ENCODE measurements around the gene LASP1. TPM values are rescaled to one million over a fixed set of nuclear protein-coding genes. Genes with fewer than 3 reads are reported as not detected.

LASP1 gene
- total and polyA plus RNA-seq, 2 of the 8 experiments (the other 6 are each of a cell fraction or from before 2014, with no cell fraction given): 114 to 180 TPM

DNA sequence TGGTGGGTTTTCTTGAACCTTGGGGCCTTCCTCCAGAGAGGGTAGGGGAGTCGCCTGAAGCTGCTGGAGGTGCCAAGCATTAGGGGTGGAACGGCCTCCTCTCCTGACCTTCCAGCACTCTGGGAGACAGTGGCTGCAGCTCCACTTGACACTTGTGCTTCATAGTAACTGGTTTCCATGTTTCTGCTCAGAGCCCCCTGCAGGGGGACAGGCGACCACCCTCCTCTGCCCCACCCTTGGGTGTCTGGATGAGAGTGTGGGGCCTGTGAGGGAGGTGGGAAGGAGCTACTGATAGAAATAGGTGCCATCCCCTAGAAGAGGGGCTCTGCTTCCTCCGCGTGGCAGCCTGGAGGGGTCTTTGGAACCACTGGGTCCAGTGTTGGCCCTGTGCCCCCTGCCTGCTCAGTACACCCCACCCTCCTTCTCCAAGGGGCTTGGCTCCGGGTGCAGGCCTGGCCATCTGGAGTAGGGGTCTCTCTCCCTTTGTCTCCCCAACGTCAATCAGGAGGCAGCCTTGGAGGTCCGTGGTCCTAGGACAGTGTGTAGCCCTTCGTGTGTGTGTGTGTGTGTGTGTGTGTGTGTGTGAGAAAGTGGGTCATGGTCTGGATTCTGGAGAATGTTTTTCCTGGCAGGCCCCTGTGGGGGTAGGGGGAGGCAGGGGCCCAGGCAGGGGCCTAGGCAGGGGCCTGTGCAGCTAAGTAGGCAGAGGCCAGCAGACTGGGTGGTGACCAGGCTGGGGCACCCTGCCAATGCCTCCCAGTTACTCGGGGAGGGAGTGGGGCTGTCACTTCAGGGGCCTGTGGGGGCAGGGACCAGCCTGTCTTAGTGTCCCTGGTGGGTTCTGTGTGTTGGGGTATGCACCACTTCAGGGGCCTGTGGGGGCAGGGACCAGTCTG, 4.9 kb downstream of the LASP1 start (continued):
- TF ChIP-seq, protein P1, sequence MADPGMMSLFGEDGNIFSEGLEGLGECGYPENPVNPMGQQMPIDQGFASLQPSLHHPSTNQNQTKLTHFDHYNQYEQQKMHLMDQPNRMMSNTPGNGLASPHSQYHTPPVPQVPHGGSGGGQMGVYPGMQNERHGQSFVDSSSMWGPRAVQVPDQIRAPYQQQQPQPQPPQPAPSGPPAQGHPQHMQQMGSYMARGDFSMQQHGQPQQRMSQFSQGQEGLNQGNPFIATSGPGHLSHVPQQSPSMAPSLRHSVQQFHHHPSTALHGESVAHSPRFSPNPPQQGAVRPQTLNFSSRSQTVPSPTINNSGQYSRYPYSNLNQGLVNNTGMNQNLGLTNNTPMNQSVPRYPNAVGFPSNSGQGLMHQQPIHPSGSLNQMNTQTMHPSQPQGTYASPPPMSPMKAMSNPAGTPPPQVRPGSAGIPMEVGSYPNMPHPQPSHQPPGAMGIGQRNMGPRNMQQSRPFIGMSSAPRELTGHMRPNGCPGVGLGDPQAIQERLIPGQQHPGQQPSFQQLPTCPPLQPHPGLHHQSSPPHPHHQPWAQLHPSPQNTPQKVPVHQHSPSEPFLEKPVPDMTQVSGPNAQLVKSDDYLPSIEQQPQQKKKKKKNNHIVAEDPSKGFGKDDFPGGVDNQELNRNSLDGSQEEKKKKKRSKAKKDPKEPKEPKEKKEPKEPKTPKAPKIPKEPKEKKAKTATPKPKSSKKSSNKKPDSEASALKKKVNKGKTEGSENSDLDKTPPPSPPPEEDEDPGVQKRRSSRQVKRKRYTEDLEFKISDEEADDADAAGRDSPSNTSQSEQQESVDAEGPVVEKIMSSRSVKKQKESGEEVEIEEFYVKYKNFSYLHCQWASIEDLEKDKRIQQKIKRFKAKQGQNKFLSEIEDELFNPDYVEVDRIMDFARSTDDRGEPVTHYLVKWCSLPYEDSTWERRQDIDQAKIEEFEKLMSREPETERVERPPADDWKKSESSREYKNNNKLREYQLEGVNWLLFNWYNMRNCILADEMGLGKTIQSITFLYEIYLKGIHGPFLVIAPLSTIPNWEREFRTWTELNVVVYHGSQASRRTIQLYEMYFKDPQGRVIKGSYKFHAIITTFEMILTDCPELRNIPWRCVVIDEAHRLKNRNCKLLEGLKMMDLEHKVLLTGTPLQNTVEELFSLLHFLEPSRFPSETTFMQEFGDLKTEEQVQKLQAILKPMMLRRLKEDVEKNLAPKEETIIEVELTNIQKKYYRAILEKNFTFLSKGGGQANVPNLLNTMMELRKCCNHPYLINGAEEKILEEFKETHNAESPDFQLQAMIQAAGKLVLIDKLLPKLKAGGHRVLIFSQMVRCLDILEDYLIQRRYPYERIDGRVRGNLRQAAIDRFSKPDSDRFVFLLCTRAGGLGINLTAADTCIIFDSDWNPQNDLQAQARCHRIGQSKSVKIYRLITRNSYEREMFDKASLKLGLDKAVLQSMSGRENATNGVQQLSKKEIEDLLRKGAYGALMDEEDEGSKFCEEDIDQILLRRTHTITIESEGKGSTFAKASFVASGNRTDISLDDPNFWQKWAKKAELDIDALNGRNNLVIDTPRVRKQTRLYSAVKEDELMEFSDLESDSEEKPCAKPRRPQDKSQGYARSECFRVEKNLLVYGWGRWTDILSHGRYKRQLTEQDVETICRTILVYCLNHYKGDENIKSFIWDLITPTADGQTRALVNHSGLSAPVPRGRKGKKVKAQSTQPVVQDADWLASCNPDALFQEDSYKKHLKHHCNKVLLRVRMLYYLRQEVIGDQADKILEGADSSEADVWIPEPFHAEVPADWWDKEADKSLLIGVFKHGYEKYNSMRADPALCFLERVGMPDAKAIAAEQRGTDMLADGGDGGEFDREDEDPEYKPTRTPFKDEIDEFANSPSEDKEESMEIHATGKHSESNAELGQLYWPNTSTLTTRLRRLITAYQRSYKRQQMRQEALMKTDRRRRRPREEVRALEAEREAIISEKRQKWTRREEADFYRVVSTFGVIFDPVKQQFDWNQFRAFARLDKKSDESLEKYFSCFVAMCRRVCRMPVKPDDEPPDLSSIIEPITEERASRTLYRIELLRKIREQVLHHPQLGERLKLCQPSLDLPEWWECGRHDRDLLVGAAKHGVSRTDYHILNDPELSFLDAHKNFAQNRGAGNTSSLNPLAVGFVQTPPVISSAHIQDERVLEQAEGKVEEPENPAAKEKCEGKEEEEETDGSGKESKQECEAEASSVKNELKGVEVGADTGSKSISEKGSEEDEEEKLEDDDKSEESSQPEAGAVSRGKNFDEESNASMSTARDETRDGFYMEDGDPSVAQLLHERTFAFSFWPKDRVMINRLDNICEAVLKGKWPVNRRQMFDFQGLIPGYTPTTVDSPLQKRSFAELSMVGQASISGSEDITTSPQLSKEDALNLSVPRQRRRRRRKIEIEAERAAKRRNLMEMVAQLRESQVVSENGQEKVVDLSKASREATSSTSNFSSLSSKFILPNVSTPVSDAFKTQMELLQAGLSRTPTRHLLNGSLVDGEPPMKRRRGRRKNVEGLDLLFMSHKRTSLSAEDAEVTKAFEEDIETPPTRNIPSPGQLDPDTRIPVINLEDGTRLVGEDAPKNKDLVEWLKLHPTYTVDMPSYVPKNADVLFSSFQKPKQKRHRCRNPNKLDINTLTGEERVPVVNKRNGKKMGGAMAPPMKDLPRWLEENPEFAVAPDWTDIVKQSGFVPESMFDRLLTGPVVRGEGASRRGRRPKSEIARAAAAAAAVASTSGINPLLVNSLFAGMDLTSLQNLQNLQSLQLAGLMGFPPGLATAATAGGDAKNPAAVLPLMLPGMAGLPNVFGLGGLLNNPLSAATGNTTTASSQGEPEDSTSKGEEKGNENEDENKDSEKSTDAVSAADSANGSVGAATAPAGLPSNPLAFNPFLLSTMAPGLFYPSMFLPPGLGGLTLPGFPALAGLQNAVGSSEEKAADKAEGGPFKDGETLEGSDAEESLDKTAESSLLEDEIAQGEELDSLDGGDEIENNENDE (IDR thresholded peaks at IDR 0.05; ENCODE audit: insufficient replicate concordance, low read length): no peak
- TF ChIP-seq HDAC6 (IDR thresholded peaks at IDR 0.05; ENCODE audit: low read depth, low read length) (no peak), POU5F1 (IDR thresholded peaks at IDR 0.05; ENCODE audit: low read depth, low read length) (no peak), RNF2 (IDR thresholded peaks at IDR 0.05; ENCODE audit: borderline replicate concordance, low read depth, low read length, missing control alignments, poor library complexity, severe bottlenecking) (no peak), JUND (IDR thresholded peaks at IDR 0.05; ENCODE audit: low read length) (no peak), SIRT6 (IDR thresholded peaks at IDR 0.05; ENCODE audit: low read length) (no peak), TAF7 (optimal IDR thresholded peaks at IDR 0.05; ENCODE audit: borderline replicate concordance, low read depth, low read length) (no peak)

All from H1 (cell line).